TTC549 (cell line): ENCODE measurements around the gene CAPZB.

Source experiments
- FAIRE-seq: peaks from 2 replicates; lab custom pipeline; 2012; peaks lifted over from hg19 to GRCh38; lab: Jason Lieb, UNC

CAPZB gene

GRCh38 chr1:19429611-19430010 is 55.7 kb downstream of the CAPZB start:
- FAIRE-seq = no peak

DNA sequence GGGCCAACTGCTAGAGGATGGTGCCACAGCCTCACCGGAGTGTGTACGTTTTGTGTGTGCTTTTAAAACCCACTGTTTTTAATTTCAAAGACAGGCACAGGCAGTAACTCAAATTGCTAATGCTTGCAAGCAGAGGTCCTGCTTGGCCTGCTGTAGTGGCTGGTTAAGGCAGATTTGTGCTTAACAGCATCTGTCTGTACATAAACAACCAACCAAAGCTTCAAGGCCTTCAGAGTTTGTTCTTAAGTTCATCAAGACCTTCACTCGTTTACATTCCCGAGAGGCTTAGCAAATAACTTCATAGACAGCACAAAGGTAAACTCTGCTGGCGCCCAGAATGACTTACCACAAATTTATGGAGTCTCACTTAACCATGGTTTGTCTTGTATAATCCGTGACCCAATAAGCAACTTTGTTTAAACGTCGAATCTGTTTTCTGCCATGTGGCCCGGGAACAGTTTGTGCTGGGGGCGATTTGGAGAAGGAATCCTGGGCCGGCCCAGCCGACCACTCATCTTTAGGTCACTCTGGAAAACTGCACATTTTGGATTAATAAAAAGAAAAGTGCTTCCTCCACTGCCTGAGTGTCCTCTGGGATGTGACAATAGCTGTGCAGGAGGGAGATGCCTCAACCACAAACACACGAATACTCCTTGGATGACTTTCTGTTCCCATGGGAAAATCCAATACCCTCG is 58.1 kb downstream of the CAPZB start:
- no peak for FAIRE-seq

DNA sequence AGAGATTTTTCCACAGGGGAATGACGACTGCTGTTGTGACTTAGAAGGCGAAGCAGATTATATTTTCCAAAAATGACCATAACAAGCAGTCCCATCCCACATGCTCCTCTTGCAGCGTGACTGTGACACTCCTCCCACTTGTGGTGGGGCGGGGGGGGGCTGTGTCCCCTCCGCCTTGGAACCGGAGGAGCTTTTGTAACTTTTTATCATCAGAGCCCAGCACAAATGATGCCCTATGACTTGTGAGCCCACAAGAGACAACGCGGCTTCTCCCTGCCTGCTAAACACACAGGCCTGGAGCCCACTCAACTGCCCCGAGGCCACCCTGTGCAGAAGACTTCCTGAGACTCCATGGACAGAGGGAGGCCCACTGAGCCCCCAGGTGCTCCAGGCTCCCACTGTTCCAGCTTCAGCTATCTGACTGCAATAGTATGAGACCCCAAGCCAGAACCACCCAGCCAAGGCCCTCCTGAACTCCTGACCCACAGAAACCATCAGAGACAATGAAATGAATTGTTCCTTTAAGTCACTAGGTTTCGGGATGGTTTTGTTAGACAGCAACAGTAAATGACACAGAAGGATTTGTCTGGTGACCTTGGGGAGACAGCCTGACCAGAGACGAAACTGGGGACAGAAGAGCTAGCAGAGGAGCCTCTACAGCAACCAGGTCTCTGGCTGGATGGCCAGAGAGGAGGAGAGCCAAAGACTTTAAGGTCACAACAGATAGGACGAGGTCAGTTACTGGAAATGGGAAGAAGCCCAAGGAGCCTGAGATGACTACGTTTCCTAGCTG is 58.8 kb downstream of the CAPZB start:
- FAIRE-seq = no peak

GRCh38 chr1:19425646-19426239 is 59.6 kb downstream of the CAPZB start:
- FAIRE-seq = no peak

DNA sequence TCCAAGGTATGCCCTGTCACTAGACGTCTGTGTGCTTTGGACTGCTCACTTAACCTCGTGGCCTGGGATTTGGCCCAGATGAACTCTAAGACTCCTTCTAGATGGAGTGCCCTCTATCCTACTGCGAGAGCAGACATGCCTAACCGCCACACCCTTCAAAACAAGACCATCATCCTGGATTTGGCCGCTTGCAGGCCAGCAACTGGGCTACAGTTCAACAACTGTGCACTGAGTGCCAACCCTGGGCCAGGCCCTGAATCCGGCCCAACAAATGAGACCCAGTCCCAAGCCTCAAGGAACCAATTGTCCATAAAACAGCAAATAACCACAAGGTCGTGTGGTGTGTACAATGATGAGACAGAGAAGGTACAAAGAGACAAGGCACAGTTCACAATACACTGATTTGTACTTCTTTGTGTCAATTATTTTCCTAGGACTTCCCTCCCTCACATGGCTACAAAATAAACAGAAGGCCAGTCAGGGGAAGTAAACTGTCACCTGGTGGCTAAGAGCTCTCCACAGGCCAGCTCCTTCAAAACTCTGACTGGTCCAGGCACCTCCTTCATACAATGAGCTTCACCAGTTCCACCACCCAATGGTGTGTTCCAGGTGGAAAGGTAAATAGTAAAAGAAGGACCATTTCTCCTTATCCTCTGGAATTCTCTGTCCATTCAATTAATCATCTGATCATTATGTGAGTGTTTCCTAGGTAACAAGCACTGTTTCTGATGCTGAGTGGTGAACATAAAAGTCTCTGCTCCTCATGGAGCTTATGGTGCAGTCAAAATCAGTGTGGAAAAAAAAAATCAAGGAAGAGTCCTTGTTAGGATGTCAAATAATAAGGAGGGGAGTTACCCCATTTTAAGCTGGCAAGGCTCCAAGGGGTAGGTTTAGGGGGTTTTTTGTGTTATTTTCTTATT is 60.4 kb downstream of the CAPZB start:
- FAIRE-seq = no peak

- FAIRE-seq = no peak
Measured at GRCh38 chr1:19423130-19423529, 62.2 kb downstream of the CAPZB start.

- FAIRE-seq = no peak
Measured at GRCh38 chr1:19421365-19421764, 64.0 kb downstream of the CAPZB start.

DNA sequence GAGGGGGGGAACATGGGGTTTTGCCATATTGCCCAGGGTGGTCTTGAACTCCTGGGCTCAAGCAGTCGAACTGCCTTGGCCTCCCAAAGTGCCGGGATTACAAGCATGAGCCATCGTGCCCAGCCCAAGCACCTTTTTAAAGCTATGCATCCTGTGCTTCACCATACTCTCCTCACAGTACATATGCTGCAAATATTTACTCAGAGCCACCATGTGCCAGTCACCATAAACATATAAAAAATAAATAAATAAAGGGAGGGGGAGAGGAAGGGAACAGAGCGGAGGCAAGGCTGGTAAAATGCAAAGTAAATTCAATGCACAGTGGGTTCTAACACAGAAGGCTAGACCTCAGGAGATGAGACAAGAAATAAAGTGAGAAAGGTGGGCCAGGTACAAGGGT is 64.7 kb downstream of the CAPZB start:
- FAIRE-seq = no peak

- no peak for FAIRE-seq
Measured at GRCh38 chr1:19419691-19420090, 65.6 kb downstream of the CAPZB start.

- no peak for FAIRE-seq
Measured at GRCh38 chr1:19418503-19418971, 66.8 kb downstream of the CAPZB start.

- FAIRE-seq = no peak
Measured at GRCh38 chr1:19416921-19417470, 68.3 kb downstream of the CAPZB start.

- FAIRE-seq = no peak
Measured at GRCh38 chr1:19416145-19416544, 69.2 kb downstream of the CAPZB start.

GRCh38 chr1:19414515-19415121 is 70.7 kb downstream of the CAPZB start:
- no peak for FAIRE-seq

- FAIRE-seq = no peak
Measured at GRCh38 chr1:19413999-19414398, 71.3 kb downstream of the CAPZB start.

- FAIRE-seq = no peak
Measured at GRCh38 chr1:19412654-19413053, 72.7 kb downstream of the CAPZB start.

DNA sequence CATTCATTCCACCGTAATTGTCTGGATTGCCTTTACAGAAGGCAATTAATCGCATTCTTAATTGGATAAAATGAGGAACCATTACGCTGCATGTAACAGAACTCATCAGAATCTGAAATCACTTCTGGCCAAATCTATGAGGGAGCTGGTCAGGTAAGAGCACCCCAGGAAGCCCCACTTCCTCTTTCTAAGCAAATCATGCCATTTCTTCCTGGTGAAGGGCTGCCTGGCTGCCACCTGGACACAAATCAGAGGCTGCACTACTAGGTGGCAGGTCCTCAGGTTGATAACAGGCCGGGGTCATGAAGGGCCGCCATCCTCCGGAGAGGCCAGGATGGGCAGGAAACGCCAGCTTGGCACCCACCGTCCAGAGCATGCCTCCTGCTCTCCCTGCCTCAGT is 73.7 kb downstream of the CAPZB start:
- no peak for FAIRE-seq

- no peak for FAIRE-seq
Measured at GRCh38 chr1:19410393-19410792, 74.9 kb downstream of the CAPZB start.

- no peak for FAIRE-seq
Measured at GRCh38 chr1:19409477-19410341, 75.6 kb downstream of the CAPZB start.

- no peak for FAIRE-seq
Measured at GRCh38 chr1:19407494-19408096, 77.7 kb downstream of the CAPZB start.

DNA sequence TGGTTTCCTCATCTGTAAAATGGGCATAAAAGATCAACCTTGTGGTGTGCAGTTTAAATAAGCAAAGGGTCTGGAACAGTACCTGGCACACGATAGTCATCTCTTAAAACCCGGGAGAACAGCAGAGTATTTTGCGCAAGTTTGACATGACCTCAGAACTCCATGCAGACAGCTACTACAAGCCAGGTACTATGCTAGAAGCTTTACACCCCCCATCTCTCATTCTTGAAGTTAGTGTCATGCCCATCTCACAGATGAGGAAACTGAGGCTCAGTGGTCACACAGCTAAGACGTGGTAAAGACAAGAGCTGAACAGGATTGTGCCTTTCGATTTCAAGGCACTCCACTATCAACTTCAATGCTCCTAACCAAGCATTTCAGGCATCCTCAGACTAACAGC is 78.7 kb downstream of the CAPZB start:
- FAIRE-seq = no peak
